GM19395 (cell line): Measurements from ENCODE around the gene FAM83D.
A peak's percentile ranks its signal among the peaks of the same experiment; 100 is the strongest.

ENCODE experiments used
- ATAC-seq: cut with Tn5 transposase; IDR thresholded peaks from one replicate; pipeline ENCODE4 v1.9.1; 2021; ENCODE audit warnings: mild to moderate bottlenecking, moderate library complexity; ENCODE audit not compliant: unreplicated experiment

FAM83D gene

DNA sequence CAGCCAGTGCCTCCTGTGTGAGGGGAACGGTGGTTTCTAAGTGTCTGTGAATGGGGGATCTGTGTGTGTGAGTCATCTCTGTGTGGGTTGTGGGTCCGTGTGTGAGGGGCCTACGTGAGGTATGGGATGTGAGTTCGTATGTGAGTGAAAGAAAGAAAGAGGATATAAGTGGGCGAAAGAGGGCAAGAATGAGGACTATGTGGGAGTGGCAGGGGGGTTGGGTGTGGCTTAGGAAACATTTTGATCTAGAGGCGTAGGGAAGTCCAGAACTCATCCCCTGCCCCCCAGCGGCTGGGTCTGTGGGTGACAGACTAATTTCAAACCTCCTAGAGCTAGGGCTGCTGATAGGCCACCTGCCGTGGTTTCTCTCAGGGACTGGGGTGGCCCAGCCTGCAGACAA lies 71.4 kb downstream of the FAM83D start:
- ATAC-seq = peak; percentile 93

DNA sequence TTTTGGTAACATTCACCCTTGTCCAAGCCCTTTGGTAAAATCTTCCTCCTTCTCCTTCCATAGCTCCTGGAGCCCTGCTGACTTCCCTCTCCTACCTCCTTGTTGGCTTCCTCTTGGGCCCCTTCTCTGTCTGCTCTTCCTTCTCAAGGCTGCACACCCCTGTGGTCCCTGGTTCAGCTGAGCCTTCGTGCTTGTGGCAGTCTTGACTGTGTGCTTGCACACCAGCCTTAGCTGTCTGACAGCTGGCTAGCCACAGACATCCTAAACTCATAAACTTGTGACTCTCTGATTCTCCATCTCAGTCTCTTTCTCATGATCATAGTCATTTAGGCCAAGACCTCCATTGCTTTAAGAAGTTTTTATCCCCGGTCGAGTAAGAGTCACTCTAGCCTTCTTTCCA lies 73.0 kb downstream of the FAM83D start:
- ATAC-seq = no peak

DNA sequence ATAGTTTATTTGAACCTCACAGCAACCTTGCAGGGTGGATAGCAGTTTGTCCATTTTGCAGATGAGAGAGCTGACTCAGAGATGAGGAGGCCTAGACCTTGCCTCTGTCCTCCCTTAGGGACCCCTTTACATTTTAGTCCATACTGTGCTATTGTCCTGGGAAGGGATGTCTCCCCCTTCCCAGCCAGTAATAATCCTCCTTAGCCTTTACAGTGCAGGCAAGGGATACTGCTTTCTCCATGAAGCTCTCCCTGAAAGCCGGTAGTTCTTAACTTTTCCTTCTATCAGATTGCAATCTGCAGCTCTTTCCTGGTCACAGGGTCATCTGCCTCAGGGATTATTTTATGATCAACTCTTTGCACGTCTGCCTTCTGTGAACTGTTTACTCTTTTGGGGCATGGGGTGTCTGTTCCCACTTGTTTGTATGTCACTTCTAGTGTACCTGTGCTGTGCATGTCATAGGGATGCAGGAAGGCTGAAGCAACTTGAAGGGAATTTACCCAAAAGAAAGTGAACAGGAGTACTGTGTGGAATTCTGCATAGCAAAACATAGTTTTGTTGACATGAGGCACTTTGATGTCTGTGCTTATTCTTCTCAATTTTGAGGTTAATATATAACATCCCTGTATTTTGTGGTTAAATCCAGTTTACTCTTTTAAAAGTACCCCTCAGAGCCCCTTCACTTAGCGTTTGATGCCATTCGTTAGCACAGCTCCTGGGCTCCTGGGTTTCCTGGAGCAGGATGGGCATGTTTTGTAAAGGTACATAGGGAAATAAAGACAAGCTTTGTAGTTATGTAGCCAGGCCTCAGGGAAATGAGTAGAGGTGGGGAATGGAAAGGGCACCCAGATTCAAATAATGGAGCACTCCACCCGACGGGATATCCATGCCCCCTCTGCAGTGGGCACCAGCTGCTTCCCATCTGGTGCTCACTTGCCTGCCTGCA lies 74.0 kb downstream of the FAM83D start:
- ATAC-seq = no peak
